GM12872 (cell line): ENCODE data around the gene CFAP74.

Experiments
- TF ChIP-seq, protein P1 (sequence below): IDR thresholded peaks from 3 replicates; pipeline ENCODE4 v1.5.1; 2011; ENCODE audit warnings: low read depth, mild to moderate bottlenecking, low read length, moderate library complexity; ENCODE audit not compliant: insufficient read depth

The CFAP74 gene

GRCh38 chr1:1929102-1929638, 74.4 kb downstream of the CFAP74 start:
- TF ChIP-seq, protein P1, sequence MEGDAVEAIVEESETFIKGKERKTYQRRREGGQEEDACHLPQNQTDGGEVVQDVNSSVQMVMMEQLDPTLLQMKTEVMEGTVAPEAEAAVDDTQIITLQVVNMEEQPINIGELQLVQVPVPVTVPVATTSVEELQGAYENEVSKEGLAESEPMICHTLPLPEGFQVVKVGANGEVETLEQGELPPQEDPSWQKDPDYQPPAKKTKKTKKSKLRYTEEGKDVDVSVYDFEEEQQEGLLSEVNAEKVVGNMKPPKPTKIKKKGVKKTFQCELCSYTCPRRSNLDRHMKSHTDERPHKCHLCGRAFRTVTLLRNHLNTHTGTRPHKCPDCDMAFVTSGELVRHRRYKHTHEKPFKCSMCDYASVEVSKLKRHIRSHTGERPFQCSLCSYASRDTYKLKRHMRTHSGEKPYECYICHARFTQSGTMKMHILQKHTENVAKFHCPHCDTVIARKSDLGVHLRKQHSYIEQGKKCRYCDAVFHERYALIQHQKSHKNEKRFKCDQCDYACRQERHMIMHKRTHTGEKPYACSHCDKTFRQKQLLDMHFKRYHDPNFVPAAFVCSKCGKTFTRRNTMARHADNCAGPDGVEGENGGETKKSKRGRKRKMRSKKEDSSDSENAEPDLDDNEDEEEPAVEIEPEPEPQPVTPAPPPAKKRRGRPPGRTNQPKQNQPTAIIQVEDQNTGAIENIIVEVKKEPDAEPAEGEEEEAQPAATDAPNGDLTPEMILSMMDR = no peak

- TF ChIP-seq, protein P1 = no peak
These were observed 75.1 kb downstream of the CFAP74 start for GRCh38 chr1:1928231-1929101.

DNA sequence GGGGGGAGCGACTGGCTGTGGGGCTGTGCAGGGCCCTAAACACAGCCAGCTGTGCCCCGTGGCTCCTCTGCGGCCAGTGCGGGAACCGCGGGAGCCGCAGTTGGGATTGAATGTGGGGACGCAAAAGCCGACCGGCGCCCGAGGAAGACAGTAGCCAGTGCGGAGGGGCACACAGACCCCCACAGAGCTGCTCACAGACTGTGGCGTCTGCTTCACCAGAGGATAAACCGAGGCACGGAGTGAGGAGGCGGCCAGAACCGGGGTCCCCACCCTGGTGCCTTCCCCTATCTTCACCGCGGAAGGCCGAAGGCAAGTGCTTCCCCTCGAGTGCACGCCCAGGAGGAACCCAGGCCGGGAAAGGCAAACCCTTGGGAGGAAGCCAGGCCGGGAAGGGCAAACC, 75.8 kb downstream of the CFAP74 start:
- TF ChIP-seq, protein P1 = no peak

DNA sequence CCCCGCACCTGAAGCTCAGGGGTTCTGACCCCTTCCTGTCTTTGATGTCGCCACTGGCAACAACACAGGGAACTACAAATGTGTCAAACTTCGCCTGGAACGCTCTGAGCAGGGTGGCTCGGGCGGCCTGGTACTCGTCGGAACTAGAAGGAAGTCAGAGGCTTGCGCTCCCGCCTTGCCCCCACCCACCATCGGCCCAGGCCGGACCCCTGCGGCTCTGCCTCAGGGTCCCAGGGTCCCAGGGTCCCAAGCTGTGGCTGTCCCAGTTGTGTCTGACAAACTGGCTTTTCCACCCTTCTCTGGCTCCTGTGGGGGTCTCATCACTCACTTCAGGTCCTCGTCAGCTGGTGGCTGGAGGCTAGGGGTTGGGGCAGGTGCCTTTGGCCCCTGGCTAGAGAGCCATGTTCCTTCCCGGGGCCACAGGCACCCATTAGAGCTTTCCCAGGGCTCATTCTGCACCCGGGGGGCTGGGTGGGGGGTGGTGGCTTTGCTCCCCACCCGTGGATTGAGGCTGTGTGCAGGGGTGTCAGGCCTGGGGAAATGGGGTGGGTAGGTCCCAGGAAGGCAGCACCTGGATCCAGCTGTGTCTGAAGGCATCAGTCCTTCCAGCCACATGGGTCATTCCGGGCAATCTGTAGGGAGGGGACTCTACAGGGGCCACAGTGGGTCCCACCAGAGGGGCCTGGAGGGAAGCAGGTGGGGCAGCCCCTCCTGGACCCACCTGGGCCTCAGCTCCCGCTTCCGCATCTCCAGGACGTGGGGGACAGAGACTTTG, 76.5 kb downstream of the CFAP74 start:
- TF ChIP-seq, protein P1 = no peak

DNA sequence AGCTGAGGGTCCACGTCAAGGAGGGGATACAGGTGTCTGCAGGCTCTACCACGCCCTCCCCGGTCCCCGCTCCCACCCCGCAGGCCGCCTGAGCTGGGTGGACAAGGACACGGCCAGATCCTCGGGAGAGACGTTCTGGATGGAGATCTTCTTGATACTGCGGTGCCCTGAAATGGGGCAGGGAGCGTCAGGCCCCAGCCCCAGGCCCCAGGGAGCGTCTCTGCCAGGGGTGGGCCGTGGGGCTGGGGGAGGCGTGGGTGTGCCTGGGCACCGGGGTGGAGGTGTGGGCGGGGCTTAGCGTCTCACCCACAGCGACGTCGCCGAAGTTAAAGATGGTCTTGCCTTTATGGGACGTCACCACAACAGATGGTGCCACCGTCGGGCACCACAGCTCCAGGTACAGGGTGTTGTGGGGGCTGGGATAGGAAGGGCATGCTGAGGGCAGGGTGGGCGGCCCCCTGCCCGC, 77.2 kb downstream of the CFAP74 start:
- TF ChIP-seq, protein P1 = no peak

DNA sequence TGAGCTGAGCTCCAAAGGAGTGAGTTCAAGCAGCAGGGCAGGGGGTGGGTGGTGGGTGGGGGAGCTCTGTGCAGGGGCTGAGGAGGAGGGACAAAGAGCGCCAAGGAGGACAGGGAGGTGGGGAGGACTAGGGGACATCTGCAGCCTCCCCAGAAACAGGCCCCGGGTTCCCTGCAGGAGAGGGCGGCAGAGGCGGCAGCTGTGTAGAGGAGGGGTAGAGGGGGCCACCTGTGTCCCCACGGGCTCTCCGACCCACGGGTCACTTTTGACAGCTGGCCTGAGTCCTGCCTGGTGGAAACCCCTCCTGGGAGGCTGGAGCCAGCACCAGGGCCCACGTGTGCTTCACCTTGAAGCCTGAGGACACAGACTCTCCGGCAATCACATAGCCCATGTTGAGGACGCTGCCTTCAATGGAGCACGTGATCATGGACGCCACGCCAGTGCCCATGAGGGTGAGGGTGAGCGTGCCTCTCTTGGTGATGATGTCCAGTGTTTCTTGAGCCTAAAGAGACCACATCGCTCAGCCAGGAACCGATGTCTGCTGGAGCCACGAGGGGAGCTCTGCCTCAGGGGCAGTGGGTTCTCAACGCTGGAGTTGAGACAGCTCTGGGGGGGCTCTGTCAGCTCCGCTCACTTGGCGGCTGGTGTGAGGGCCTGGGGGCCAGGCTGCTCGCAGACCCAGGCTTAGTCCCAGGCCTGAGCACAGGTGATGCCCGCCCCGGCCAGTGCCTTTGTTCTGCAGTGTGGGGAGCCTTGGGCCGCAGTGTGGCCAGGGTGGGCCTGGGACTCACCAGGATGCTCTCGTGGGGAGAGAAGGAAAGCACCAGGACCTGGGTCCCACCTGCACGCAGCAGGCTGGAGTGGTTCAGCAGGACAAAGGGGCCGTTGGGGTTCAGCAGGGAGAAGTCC, 77.9 kb downstream of the CFAP74 start:
- TF ChIP-seq, protein P1 = no peak
